T-helper 1 cell treated with Interleukin-12 subunit alpha and Interleukin-12 subunit beta and Interleukin-4 antibody, amounts not matched to agents 30 ng/mL and 1 ng/mL, for 36 hours (primary cell): Measurements from ENCODE around the gene SH3D19. TPM values are rescaled to one million over a fixed set of nuclear protein-coding genes. Genes with fewer than 3 reads are reported as not detected.
"Not testable (repeated sequence)": the region's sequence is repeated elsewhere in the genome, so short reads cannot be mapped to it uniquely, and the experiment has no call there.

Experiments used
- intact Hi-C: fragments of 100-400 bp; cut with micrococcal nuclease; formaldehyde crosslinking; loops from one replicate; pipeline ENCODE4 v1.15.1; 2024
- total RNA-seq: library from RNA; stranded (reverse); gene quantifications from 2 replicates; pipeline ENCODE4 v1.2.3, GENCODE V29; 2022

The SH3D19 gene
- total RNA-seq, 1 donor from 2014 or later: not detected

DNA sequence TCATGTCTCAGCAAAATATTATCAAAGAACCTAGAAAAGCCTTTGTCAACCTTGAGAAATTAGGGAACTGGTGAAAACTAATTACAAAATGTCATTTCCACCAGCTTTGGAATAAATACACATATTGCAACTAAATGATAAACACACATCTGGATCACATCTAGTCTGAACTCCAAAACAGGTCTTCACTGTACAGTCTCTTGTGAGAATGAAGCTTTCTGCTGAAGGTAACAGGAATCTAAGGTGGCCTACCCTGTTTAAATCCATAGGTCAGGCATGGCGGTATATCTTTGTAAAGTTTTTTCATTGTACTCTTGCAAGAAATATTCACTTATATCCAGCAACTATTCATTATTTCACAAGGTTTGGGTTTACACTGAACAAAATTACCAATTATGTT, 1.7 kb downstream of the SH3D19 start:
- intact Hi-C loops: no loop called here

DNA sequence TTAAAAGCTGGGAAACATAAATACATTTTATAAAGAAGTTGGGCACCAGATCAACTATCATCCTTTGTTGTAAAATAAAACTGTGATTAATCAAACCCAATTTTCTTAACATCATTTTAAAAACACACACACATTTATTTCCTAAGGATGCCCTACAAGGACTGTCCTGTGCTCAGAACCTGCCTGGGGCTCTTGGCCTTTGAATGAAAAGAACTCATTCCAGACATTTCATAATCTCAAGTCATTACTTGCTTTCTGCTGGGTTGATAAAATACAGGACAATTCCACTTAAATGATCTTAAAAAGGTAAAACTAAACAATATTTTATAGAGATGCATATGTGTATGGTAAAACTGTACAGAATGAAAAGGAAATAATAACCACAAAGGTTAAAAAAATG, 2.8 kb downstream of the SH3D19 start:
- intact Hi-C loops: no loop called here

DNA sequence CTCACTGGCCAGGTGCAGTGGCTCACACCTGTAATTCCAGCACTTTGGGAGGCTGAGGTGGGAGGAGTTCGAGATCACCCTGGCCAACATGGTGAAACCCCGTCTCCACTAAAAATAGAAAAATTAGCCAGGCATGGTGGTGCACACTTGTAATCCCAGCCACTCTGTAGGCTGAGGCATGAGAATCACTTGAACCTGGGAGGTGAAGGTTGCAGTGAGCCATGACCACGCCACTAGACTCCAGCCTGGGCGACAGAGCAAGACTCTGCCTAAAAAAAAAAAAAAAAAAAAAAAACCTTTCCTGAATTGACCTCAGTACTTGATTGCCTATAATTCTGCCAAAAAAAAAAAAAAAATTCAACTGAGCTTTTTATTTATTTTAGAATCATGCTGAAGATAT, 3.2 kb downstream of the SH3D19 start:
- intact Hi-C loops: not testable (repeated sequence)

DNA sequence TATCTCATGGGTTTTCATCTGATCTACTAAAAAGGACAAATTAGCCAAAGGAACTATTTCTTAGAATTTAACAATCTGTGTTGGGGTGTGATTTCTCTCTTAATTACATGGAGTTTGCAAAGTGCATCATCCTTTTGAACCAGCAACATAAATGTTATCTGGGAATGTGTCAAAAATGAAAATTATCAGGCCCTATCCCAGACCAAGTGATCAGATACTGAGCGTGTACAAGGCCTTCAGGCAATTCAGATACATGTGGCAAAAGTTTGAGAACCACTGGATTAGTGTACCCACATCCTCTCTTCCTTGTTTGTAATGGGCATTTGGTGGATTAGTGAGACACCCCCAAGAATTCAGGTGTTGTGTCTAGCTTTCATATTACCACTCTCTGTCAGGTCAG, 3.8 kb downstream of the SH3D19 start:
- intact Hi-C loops: no loop called here

DNA sequence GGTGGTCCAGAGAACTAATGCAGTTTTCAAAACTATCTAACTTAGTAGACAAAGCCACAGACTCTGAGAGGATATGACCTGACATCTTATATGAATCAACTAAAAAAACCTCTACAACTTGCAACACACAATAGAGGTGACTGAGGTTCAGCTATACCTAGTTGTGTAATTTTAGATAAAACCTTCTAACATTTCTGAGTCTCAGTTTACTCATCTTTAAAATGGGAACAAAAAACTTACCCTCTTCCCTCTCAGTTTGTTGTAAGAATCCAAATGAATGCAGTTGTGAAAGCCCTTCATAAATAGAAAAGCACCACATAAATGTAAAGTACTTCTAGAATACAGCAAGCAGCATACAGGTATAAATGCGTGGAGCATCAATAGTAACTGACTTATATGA, 5.9 kb downstream of the SH3D19 start:
- intact Hi-C loops: no loop called here

DNA sequence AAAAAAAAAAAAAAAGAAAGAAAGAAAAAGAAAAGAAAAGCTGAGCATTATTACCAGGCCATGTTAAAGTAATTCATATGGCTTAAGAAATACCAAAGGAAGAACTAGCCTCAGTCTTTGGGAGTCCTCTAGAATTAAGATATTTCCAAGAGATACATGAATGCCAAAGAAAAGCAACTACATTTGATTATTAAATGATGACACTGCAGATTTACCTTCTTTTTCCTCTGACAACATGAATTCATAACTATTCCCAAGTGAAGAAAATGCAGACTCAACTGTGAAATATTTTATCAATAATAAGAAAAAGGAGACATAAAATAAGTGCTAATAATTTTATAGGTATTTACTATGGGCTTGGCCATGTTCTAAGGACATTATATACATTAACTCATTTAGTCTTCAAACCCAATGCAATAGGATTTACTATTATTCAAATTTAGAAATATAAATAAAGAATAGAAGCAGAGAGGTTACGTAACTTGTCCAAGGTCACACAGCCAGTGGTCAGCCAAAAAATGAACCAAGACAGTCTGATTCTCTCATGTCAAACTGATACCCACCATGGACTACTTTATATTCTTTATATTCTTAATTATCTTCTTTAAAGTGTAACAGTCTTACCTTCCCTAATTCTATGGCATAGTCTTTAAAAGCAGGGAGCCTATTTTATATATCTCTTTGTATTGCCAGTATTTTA, 6.9 kb downstream of the SH3D19 start:
- intact Hi-C loops: no loop called here

DNA sequence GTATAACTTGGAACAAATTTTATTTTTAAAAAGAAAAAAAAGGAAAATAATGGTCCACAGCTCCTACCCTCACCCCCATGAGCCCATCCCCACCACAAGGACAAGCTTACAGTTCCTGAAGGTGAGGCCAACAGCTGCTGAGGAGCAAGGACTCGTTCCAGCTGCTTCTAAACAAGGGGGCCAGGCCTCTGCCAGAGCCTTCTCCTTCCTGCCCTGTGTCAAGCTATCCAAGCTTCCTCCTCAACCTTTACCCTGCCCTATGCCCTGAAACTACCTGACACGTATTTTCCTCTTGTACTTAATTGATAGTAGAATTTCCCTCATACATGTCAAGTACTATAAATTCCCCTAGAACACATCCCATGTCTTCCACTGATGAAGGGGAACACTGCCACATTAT, 8.8 kb downstream of the SH3D19 start:
- intact Hi-C loops: no loop called here

DNA sequence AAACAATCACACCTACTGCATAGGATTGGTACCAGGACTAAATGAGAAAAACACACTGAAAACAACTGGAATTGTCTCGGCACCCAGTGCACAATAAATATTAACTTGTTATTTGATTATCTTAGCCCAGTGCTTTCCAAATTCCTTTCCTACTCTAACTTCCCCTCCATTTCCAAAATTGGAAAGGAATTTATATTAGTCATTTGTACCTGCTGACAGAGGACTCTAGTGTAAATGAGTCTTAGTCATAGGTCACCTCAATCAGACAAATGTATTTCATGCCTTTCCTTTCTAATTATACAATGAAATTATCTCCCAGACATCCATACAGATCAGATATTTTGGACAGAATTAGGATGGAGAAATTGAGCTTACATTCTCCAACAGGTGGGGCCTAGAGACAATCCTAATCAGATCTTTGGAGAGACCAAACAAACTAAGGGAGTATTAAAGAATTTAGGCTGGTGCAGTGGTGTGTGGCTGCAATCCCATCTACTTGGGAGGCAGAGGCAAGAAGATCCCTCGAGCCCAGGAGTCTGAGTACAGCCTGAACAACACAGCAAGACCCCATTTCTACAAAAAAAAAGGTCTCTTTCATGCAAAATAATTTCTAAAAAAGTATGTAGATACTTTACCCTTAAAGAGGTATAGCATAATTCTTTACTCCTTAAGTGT, 10.1 kb downstream of the SH3D19 start:
- intact Hi-C loops: no loop called here

DNA sequence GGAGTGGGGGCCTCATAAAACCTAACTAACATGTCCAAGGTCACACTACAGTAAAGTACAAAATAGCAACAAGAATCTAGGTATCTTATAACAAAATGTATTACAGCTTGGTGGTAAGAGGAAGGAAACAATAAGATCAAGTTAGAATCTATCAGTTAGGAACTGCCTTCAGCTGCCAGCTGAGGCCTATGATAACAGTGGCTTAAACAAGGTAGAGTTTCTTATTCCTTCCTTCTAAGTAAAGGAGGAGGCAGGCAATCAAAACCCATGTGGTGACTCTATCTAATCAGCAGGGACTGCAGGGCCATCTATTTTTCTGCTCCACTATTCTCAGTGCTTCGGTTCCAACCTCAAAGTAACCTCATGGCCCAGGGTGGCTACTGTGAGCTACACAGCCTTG, 10.9 kb downstream of the SH3D19 start:
- intact Hi-C loops: no loop called here

DNA sequence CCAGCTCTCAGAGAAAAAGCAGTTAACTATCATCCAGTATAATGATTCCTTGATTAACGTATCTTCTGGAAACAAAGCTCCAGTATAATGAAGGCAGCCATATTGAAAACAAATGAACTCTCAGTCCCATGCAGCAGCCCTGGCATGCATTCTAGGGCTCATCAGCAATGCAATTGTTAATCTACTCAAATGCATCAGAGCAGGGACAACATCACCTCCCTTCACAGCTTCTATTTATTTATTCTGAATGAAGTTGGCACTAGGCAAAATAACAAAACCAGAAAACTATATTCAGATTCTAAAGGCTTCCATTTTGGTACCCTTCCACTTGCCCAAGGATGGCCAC, 11.4 kb downstream of the SH3D19 start:
- intact Hi-C loops: no loop called here

DNA sequence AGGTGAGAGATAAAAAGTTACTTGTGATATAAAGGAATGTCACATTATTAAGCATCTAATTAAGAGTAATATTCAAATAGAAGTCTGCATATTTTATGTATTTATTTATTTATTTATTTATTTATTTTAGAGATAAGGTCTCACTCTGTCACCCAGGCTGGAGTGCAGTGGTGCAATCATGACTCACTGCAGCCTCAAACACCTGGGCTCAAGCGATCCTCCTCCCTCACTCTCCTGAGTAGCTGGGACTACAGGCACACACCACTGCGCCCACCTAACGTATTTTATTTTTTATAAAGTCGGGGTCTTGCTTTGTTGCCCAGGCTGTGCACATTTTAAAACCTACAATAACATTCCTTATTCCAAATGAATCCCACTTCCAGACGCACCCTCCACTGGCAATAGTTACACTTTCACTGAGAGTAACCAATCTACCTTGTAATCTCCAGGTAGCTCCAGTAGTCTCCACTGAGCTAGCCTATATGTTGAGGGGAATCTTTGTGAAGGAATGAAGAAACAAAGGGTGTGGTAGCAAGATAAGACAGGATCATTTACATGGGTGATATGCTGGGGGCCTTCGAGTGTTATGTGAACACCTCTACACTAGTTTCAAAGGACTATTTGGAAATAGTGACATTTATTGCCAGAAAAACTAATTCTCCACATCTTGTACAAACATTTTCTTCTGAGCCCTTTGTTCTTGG, 11.9 kb downstream of the SH3D19 start:
- intact Hi-C loops: no loop called here

DNA sequence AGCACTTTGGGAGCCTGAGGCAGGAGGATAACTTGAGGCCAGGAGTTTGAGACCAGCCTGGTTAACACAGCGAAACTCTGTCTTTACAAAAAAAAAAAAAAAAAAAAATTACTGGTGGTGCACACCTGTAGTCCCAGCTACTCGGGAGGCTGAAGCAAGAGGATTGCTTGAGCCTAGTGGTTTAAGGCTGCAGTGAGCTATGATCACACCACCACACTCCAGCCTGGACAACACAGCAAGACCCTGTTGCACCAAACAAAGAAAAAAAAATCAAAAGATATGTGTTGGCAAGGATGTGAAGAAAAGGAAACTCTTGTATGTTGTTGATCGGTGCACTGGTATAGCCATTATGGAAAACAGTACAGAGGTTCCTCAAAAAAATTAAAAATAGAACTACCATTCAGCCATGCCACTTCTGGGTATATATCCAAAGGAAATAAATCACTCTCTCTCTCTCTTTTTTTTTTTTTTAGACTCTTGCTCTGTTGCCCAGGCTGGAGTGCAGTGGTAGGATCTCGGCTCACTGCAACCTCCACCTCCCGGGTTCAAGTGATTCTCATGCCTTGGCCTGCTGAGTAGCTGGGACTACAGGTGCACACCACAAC, 15.2 kb downstream of the SH3D19 start:
- intact Hi-C loops: no loop called here

DNA sequence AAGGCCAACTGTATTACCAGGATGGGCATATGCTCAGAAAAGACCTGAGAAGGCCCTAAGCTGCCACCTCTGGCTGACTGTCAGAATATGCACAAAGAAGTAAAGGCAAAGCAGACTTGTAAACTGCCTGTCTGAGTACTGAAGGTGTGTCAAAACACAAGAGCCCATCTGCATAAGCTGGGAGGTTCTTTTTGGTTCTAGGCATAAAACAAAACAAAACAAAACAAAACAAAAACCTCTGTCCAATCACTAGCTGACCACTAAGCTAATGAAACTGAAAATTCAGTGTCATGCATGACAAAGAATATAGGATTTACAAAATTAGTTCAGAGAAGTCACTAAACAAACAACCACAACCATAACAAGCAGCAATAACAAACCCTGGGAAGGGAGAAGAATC, 20.6 kb downstream of the SH3D19 start:
- intact Hi-C loops: no loop called here

DNA sequence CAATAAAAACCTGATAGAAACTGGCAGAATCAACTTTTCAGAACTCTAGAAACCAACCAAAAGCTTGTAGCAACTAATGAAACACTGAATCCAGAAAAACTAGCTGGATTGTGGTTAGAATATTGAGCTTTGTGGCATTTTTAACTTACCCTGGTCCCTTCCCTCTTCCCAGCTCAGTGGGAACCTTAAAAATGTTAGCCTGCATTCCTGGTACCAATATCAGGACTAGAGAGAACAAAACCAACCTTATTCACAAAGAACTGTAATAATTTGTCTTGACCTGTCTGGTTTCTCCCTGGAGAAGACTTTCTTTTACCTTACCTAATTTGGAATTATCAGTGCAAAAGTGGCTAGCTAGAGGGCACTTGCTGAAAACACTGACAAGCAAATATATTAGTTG, 21.2 kb downstream of the SH3D19 start:
- intact Hi-C loops: no loop called here

DNA sequence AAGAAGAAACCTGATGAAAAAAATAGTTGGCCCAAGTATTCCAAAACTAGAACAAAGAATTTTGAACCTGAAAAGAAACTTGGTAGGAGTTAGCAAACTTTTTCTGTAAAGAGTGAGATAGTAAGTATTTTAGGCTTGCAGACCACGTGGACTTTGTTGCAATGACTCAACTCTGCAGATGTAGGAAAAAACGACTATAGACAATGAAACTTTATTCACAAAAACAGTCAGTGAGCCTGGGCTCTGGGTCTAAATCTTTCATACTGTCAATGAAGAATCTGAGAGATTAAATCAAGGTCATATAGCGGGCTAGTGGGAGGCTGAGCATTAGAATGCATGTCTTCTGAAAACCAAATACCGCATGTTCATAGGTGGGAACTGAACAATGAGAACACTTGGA, 23.0 kb downstream of the SH3D19 start:
- intact Hi-C loops: no loop called here

DNA sequence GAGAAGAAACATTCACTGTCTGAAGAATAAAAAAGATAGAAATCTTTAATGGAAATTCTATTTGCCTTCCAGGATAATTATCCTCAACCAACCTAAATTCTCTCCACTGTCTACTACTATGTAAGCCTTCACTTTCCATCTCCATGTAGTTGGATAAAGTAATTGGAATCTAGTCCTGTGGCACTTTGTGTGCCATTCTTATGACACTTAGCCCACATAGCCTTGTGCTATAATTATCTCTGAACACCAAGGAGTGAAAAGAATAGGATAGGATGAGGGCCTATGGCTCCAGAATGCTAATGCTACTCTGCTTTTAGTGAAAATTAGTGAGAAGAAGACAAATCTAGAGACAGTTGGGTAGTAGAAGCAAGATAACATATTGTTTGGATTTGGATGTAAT, 28.2 kb downstream of the SH3D19 start:
- intact Hi-C loops: no loop called here

DNA sequence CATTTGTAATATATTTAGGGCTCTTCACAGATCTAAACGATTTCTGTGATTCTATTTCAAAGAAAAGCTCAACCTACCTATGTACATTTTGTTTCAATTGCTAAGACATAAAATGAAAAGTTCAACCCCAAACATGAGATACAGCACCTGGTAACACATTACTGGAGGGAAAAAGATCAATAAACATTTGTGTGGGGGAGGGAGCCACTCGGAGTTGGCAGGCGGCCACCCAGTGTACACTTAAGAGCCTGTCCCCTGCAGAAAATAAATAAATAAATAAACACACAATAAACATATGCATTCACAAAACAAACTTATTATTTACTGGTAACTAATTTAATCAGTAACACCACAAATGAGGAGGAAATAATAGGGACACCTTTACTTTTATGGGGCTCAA, 29.2 kb downstream of the SH3D19 start:
- intact Hi-C loops: no loop called here

DNA sequence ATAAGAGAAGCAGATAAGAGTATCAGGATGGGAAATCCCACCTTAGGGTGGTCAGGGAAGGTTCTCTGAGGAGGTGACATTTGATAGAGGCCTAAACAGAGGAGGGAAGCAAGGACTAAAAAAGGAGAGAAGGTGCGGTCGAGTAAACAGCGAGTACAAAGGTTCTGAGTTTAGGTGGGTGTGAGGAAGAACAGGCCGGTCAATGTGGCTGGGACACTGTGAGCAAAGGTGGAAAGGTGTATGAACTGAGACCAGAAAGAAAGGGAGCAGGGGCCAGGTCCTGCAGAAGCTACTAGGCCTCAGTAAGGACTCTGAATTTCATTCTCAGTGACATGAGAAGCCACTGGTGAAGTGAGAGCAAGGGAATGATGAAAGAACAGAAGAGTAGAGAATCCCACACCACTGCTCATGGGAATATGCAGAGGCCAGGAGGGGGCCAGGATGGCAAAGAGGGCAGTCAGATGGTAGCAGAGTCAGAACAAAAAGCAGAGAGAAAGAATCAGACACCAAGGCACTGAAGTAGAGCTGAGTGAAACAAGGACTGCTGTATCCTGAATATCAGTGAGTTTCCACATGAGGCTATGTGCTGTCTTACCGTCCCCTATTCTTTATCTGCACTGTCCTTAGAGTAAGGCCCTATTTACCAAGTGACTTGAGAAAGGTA, 30.4 kb downstream of the SH3D19 start:
- intact Hi-C loops: no loop called here

DNA sequence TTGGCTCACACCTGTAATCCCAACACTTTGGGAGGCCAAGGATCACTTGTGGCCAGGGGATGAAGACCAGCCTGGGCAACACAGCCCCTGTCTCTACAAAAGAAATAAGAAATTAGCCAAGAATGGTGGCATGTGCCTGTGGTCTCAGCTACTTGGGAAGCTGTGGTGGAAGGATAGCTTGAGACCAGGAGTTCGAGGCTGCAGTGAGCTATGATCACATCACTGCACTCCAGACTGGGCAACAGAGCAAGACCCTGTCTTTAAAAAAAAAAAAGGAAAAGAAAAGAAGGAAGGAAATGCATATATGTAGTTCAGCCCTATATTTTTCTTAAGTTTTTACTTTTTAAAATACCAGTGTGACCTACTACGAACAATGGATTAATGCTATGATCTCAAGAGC, 33.4 kb downstream of the SH3D19 start:
- intact Hi-C loops: no loop called here

DNA sequence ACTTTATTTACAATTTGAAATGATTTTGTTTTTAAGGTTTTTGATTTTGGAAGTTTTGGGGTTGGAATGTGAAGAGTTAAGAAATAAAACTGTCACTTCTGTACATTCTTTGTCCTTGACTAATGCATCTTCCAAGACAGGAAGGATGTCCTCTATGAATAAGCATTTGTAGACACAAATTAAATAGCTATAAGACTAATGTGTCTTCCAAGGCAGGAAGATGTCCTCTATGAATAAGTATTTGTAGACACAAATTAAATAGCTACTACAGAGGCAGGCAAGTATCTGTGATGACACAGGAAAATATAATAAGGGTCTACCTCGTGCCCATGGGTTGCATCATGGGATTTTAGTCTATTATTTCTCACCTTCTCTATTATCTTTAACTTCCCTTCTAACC, 33.9 kb downstream of the SH3D19 start:
- intact Hi-C loops: no loop called here

DNA sequence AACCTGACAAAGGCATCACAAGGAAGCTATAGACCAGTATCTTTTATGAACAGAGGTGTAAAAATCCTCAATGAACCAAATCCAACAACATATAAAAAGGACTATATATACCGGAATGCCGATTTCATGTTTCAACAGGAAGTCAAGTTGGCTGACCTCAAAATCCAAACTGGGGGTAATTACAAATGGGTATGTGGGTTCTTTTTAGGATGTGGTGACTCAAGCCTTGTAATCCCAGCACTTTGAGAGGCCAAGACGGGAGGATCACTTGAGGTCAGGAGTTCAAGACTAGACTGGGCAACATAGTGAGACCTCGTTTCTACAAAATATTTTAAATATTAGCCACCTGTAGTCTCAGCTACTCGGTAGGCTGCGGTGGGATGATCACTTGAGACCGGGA, 38.0 kb downstream of the SH3D19 start:
- intact Hi-C loops: no loop called here
